ENCODE data around the gene CLPTM1L.
"Not testable (repeated sequence)": the region's sequence is repeated elsewhere in the genome, so short reads cannot be mapped to it uniquely, and the experiment has no call there.

Gene CLPTM1L

DNA sequence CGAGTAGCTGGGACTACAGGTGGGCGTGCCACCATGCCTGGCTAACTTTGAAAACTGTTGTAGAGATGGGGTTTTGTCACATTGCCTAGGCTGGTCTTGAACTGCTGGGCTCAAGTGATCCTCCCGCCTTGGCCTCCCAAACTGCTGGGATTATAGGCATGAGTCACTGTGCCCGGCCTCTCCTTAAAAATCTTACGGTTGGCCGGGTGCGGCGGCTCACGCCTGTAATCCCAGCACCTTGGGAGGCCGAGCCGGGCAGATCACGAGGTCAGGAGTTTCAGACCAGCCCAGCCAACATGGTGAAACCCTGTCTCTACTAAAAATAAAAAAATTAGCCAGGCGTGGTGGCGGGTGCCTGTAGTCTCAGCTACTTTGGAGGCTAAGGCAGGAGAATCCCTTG, 2.2 kb downstream of the CLPTM1L start:
- in situ Hi-C loops (cut with MboI; ENCODE audit: low sequenced_read_pairs), result not testable (repeated sequence)

DNA sequence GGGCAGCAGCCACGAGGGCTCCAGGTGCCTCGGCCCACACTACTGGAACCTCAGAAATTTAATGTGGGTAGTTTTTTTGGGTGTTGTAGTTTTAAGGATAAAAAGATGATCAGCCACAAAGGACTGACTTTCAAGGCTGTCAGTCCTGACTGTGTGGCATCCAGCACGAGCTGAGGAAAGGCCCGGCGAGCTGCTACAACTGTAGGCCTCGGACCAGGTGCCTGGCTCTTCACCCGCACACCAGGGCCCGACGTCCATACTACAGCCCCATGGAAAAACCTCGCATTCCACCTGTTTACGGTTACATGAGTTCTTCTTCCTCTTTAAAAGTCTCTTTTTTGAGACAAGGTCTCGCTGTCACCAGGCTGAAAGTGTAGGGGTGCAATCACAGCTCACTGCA, 2.6 kb downstream of the CLPTM1L start:
- in situ Hi-C loops (cut with MboI; ENCODE audit: low sequenced_read_pairs), result no loop called here

DNA sequence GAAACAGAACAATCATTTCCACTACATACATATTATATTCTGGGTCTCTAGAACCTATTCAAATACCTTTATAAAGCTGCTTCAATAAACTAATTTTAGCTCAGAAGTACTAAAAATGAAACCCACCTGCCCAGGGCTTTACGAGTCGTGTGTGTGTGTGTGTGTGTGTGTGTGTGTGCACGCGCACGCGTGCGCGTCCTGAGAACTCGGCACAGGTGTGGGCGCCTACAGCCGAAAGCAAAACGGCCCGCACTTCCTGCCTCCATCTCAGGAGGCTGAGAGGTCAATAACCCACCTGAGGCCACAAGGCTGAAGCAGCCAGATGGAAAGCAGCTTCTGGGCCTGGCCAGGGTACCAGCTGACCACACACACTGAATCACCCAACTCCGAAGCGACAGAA, 3.0 kb downstream of the CLPTM1L start:
- in situ Hi-C loops (cut with MboI; ENCODE audit: low sequenced_read_pairs), result no loop called here

DNA sequence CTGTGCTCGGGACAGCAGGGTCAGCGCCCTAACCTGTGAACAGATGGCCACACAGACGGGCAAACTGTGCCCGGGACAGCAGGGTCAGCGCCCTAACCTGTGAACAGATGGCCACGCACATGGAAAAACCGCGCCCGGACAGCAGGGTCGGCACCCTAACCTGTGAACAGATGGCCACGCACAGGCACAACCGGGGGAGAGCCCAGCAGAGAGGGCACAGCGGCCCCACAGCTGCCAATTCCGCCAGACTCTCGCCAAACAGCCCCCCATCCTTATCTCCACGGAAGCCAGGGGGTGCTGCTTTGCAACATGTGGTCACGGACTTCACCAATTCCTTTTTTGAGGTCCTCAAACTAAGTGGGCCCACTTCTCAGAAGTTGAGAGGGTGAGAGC, 5.1 kb downstream of the CLPTM1L start:
- in situ Hi-C loops (cut with MboI; ENCODE audit: low sequenced_read_pairs), result not testable (repeated sequence)

DNA sequence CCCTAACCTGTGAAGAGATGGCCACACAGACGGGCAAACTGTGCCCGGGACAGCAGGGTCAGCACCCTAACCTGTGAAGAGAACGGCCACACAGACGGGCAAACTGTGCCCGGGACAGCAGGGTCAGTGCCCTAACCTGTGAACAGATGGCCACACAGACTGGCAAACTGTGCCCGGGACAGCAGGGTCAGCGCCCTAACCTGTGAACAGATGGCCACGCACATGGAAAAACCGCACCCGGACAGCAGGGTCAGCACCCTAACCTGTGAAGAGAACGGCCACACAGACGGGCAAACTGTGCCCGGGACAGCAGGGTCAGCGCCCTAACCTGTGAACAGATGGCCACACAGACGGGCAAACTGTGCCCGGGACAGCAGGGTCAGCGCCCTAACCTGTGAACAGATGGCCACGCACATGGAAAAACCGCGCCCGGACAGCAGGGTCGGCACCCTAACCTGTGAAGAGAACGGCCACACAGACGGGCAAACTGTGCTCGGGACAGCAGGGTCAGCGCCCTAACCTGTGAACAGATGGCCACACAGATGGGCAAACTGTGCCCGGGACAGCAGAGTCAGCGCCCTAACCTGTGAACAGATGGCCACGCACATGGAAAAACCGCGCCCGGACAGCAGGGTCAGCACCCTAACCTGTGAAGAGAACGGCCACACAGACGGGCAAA, 5.6 kb downstream of the CLPTM1L start:
- in situ Hi-C loops (cut with MboI; ENCODE audit: low sequenced_read_pairs), result not testable (repeated sequence)

DNA sequence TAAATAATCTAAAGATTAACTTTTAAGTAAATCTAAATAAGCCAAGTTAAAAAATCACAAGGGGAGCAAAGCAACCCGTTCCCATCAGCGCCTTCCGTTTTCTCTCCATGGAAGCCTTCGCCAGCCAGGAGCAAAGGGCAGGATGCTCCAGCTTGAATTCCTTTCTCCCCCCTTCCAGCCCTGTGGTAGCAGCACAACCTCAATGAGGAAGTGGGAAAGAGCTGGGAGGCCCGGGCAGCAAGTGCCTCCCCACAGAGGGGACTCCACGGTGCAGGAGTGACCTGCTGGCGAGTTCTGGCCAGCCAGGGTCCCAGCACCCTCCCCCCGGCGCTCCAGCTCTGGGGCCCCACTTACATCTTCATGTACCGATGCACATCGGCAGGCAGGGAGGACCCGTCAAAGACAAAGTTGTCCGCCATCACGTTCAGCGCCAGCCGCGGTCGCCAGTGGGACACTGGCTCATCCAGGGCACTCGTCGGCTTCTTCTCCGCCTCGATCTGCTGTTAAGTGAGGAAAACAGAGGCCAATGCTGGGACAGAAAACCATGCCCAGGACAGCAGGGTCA, 6.3 kb downstream of the CLPTM1L start:
- in situ Hi-C loops (cut with MboI; ENCODE audit: low sequenced_read_pairs), result no loop called here

DNA sequence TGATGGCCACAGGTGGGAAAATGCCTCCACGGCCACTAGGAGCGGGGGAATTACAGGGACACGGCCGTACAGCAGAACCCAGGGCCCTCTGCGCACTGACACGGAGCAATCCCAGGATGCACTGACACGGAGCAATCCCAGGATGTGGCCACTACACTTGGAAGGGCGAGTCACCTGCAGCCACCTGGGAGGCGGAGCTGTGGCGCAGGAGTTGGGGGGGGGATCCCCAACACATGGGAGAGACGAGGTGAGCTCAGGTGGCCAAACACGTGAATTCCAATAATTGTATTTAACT, 6.8 kb downstream of the CLPTM1L start:
- in situ Hi-C loops (cut with MboI; ENCODE audit: low sequenced_read_pairs), result no loop called here

DNA sequence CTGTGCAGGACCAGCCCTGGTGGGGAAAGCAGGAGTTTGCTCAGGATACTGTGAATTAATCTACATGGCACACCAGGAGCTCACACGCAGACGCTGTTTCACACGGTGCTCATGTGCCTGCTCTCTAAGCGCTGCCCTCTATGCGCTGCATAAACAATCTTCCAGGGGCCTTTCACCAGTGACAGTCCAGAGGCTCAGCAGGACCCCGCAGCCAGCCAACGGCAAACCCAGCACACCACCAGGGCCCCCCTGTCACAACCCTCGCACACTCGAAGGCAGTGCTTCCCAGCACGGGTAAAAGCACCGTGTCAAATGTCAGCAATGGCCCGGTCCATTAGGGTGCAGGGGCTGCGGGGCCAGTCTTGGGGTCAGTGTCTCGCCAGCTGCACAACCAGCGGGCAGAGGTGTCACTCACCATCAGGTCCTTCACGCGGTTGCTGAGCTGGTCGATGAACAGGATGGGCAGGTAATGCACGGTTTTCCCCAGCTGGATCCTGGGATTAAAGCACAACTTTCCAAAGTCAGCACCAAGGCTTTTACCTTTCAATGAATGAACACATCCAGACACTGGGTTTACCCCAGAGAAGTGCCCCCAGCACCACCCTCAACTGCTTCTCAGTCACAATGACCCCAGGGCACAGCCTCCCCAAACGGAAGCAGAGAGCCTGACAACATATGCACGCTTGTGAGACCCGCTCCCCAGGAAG, 7.3 kb downstream of the CLPTM1L start:
- in situ Hi-C loops (cut with MboI; ENCODE audit: low sequenced_read_pairs), result no loop called here

DNA sequence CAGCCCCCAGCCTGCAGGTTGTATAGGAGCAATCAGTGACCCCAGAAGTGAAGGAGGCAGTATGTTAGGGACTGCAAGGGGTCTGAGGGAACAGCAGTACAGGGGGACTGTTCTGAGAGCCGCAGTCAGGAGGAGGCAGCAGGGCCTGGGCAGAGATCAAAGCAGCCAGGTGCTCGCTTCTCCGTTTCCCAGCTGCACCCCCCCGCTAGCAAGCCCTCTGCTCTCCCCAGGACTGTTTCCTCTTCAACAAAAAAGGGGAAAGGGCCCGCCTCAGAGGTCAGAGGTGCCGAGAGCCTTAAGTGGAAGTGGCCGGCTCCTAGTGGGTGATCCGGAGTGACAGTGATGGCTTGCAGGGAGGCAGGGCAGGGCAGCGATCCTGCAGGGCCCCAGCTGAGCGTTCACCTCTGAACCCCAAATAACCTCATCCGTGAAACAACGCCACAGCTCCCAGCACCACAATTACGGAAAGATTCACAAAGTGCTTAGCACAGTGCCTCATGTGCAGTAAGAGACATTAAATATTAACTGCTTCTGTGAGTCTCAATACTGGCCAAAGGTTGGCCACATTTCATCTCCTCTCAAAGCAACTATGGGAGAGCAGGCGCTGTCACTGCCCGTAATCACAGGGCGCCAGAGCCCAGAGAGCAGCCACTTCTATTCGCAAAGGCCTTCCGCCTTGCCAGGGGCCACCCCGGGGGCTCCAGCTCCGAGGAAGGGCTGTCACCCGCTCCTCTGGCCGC, 8.0 kb downstream of the CLPTM1L start:
- in situ Hi-C loops (cut with MboI; ENCODE audit: low sequenced_read_pairs), result no loop called here

DNA sequence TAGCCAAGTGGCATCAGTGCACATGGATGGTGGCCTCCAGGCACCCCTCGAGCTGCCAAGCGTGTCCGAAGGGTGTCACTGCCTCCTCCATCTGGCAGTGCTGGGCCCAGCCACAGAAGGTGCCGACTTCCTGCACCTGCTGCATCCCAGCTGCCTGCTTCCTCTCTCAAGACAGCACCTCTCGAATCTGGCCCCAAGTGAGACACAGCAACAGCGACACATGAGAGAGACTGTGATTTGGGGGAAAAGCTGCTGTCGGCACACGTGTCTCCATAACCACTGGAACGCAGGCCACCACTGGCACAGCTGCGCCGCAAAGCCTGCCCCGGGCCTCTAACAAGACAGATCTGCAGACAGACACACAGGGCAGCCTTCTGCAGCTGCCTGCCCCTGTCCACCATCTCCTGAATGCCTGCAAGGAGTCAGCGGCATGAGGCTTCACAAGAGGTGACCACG, 8.8 kb downstream of the CLPTM1L start:
- in situ Hi-C loops (cut with MboI; ENCODE audit: low sequenced_read_pairs), result no loop called here

DNA sequence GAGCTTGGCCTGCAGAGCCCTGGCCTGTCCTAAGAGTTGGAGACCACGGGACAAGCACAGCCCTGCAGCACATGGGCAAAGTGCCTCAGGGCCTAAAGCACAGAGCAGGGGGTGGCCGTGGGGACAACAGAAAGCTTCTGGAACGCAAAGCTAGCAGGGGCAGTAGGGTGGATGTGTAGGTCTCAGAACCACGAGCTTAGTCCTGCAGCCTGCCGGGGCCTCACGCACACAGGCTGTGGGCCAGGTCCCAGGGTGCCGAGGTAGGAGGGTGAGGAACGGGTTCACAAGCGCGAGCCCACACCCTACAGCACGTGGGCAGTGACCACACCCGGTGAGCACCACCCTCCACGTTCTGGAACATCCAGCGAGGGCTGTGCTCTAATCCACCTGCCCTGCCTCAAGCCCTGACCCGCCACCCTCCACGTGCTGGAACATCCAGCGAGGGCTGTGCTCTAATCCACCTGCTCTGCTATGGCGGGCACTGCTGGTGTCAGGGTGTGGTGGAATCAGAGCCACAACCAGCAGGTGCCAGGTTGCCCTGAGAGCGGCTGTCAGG, 9.3 kb downstream of the CLPTM1L start:
- in situ Hi-C loops (cut with MboI; ENCODE audit: low sequenced_read_pairs), result no loop called here

DNA sequence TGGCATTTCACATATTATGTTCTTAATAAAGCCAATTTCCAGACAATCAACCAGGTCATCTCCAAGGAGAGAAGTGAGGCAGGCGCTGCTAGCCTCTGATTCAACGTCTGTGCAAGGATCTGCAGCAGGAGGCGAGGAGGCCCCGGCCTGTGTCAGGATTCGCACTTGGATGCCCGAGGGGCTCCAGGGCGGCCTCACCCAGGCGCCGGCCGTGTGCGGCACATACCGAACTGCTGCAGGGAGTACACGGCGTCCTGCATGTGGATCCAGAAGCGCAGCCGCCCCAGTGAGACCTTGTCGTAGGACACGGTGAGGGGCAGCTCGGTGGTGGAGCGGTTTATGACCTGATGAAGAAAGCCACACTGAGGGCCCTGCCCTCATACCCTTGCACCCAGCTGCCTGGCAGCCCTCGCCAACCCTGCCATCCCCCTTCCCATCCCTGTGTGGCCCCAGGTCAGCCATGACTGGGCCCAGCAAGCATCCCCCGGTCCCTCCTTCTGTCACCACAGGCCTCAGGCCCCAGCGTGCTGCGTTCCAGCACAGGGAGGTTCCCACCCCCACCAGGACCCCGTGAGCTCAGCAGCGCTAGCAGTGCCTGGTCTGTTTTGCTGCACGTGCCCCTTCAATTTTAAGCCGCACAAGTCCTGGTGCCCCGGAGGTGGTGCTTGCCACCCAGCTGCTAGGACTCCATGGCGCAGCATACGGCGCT, 9.9 kb downstream of the CLPTM1L start:
- in situ Hi-C loops (cut with MboI; ENCODE audit: low sequenced_read_pairs), result no loop called here

DNA sequence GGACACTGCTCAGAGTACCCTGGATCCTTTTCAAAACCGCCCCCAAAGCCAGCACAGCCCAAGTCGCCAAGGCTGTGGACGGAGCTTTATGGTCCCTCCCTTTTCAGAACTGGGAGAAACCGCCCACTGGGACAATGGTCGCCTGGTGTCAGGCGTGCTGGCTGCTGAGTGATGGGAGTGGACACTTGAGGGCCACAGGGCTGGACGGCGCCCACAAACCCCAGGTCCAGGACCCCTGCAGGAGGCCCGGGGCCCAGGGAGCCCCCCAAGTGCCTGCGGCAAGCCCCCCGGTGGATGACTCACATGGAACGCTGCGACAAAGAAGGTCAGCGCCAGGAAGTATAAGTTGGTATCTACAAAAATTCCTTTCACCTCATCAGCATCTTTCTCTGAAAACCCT, 10.9 kb downstream of the CLPTM1L start:
- in situ Hi-C loops (cut with MboI; ENCODE audit: low sequenced_read_pairs), result no loop called here

DNA sequence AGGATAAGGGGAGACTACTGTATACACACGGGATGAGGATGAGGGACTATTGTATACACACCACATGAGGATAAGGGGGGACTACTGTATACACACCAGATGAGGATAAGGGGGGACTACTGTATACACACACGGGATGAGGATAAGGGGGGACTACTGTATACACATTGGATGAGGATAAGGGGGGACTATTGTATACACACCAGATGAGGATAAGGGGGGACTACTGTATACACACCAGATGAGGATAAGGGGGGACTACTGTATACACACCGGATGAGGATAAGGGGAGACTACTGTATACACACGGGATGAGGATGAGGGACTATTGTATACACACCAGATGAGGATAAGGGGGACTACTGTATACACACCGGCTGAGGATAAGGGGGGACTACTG, 11.6 kb downstream of the CLPTM1L start:
- in situ Hi-C loops (cut with MboI; ENCODE audit: low sequenced_read_pairs), result not testable (repeated sequence)

DNA sequence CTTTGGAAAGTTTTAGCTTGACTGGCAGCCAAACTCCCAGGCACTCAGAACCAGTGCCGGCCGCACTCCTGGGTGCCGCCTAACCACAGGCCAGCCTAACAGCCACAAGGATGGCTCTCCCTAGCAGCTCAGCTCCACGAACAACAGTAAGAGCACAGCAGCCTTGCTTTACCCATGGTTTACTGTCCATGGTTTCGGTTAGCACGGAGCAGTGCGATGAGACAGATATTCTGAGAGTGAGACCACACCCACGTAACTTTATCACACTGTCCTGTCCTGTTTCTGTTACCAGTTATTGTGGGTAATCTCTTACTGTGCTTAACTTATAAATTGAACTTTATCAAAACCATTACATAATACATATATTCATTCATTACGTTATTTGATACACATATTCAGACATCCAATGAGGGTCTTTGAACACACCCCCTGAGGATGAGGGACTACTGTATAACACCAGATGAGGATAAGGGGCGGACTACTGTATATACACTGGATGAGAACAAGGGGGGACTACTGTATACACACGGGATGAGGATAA, 12.4 kb downstream of the CLPTM1L start:
- in situ Hi-C loops (cut with MboI; ENCODE audit: low sequenced_read_pairs), result no loop called here

DNA sequence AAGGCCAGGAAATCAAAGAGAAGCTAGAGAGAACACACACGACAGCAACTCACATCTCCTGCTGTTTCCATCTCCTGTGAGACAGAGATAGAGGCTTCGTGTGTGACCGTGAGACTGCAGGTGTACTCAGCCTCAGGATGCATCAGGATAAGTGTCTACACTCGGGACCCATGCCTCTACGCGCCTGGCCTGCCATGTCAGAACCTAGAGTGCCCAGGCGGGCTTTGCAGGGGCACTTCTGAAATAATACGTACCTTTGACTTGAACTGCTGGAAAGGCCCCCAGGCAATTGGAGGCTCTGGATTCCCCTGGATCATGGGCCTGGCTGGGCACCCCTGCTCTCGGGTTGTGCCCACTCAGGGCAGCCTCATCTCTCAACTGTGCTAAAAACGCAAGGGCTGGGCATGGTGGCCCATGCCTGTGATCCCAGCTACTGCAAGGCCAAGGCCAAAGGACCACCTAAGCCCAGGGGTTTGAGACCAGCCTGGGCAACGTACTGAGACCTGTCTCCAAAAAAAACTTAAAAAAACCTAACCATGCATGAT, 13.0 kb downstream of the CLPTM1L start:
- in situ Hi-C loops (cut with MboI; ENCODE audit: low sequenced_read_pairs), result no loop called here

DNA sequence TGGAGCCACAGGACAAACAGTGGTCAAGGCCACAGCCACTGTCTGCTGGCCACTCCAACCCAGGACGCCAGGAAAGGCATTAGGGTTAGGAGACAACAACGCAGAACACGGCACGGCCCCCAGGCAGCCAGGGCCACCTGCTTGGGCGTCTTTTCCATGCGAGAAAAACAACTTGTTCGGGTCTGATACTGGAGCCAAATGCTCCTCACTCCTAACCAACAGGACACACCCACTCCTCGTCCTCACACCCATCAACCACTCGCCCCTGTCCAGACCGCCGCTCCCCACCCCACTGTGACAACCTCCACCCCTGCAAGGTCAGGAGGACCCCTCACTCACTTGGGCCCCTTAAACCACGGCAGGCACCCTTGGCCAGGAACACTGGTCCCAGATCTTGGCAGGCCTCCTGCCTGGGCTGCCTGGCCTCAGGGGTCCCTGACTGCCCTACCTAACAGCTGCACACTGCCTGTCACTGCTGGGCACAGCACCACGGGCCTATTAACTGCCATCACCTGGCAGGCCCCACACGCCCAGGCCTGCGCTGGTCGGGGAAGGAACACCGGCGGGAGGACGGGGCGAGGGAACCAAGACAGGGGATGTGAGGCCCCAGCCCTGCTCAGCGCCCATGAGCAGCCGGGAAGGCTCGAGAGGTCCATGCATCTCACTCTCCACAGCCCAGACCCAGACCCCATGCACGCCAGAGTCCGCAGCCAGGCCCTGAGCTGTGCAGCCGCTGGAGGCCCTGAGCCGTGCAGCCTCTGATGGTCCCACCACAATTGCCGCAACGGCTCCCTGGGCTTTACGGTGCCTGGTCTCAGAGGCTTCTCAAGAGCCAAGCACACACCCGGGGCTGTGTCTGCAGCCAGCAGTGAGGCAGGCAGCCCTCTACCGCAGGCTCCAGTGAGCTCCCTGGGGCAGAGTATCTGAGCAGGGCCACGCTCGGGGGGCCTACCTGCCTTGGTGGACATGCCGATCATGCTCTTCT, 13.8 kb downstream of the CLPTM1L start:
- in situ Hi-C loops (cut with MboI; ENCODE audit: low sequenced_read_pairs), result no loop called here

DNA sequence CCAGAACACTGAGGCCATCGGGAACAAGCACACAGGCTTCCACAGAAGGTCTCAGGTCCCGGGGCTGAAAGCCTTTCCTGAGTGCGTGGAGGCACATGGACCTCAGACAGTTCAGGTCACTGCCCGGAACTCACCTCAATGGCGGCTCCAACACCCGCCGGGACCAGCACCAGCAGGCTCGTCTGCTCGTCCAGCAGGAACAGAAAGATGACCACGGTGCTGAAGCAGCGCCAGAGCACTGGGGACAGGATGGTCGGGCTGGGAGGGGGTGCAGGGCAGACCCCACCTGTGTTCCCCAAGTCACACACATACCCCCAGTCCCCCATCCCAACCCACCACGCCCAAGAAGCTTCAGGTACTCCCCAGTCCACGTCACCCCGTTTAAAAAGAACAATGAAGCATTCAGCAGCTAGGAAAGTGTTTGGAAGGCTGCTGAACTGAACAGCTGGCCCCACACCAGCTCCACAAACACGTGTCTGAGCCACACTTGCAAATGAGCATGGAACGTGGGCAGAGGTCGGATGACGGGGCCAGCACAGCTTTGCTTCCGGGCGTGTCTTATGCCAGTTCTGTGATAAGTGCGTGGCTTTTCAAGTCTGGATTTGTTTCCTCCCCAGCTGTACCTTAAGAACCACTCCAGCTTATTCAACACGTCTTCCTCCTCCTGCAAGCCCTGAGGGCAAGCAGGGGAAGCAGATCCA, 14.6 kb downstream of the CLPTM1L start:
- in situ Hi-C loops (cut with MboI; ENCODE audit: low sequenced_read_pairs), result no loop called here
